HG03159 (cell line): Measurements from ENCODE around the gene LENG9.
"Not testable (repeated sequence)": the region's sequence is repeated elsewhere in the genome, so short reads cannot be mapped to it uniquely, and the experiment has no call there.

Experiments used
- ATAC-seq: cut with Tn5 transposase; IDR thresholded peaks from one replicate; pipeline ENCODE4 v1.9.1; 2021; ENCODE audit warnings: mild to moderate bottlenecking, moderate library complexity; ENCODE audit not compliant: unreplicated experiment

The LENG9 gene

GRCh38 chr19:54463531-54464043 is at the start of gene LENG9:
TSS of gene LENG9 (minus strand) at chr19:54463778. CDS start at chr19:54463526, 252 bp downstream.
- peak; percentile 51 for ATAC-seq

GRCh38 chr19:54509200-54509940 is 45.8 kb upstream of the LENG9 start:
- ATAC-seq: not testable (repeated sequence)

- ATAC-seq: not testable (repeated sequence)
Observed at GRCh38 chr19:54508487-54508886, 44.9 kb upstream of the LENG9 start.

- no peak for ATAC-seq
Observed at GRCh38 chr19:54507824-54508223, 44.2 kb upstream of the LENG9 start.

GRCh38 chr19:54507038-54507717 is 43.6 kb upstream of the LENG9 start:
- not testable (repeated sequence) for ATAC-seq

- no peak for ATAC-seq
Observed at GRCh38 chr19:54506079-54506478, 42.5 kb upstream of the LENG9 start.

- not testable (repeated sequence) for ATAC-seq
Observed at GRCh38 chr19:54505542-54505941, 42.0 kb upstream of the LENG9 start.

GRCh38 chr19:54502518-54503048 is 39.0 kb upstream of the LENG9 start, which contains the start of gene LAIR2:
TSS of gene LAIR2 (plus strand) at chr19:54502831. CDS start at chr19:54502919, 88 bp downstream.
- no peak for ATAC-seq

GRCh38 chr19:54498451-54498772 is 34.8 kb upstream of the LENG9 start:
- not testable (repeated sequence) for ATAC-seq

GRCh38 chr19:54497747-54498450 is 34.3 kb upstream of the LENG9 start:
- ATAC-seq: not testable (repeated sequence)

GRCh38 chr19:54495284-54495683 is 31.7 kb upstream of the LENG9 start:
- not testable (repeated sequence) for ATAC-seq

GRCh38 chr19:54493967-54494585 is 30.5 kb upstream of the LENG9 start:
- ATAC-seq: no peak

GRCh38 chr19:54493056-54493455 is 29.5 kb upstream of the LENG9 start:
- not testable (repeated sequence) for ATAC-seq

GRCh38 chr19:54492568-54492967 is 29.0 kb upstream of the LENG9 start:
- no peak for ATAC-seq

GRCh38 chr19:54489766-54490165 is 26.2 kb upstream of the LENG9 start:
- ATAC-seq: no peak

GRCh38 chr19:54489341-54489740 is 25.8 kb upstream of the LENG9 start:
- no peak for ATAC-seq

GRCh38 chr19:54485851-54486250 is 22.3 kb upstream of the LENG9 start:
- ATAC-seq: no peak

- ATAC-seq: no peak
Observed at GRCh38 chr19:54484451-54484850, 20.9 kb upstream of the LENG9 start.

- ATAC-seq: no peak
Observed at GRCh38 chr19:54482889-54483288, 19.3 kb upstream of the LENG9 start.

- ATAC-seq: no peak
Observed at GRCh38 chr19:54481326-54481930, 17.9 kb upstream of the LENG9 start.
